ENCODE results near the gene RAB17.

Gene RAB17

GRCh38 chr2:237574894-237575868, 15.4 kb downstream of the RAB17 start:
- POLR2A ChIA-PET, result no interaction called here
- DNase-seq (ENCODE audit: extremely low spot score), result no peak
- TF ChIP-seq SUZ12 (IDR thresholded peaks at IDR 0.05) (no peak), SP1 (IDR thresholded peaks at IDR 0.05) (no peak), FOXA1 (IDR thresholded peaks at IDR 0.05) (no peak), HDGF (IDR thresholded peaks at IDR 0.05; ENCODE audit: borderline replicate concordance) (no peak), FOXM1 (IDR thresholded peaks at IDR 0.05; ENCODE audit: borderline replicate concordance) (no peak)
- CTCF ChIA-PET, result interaction anchor here (4.4 kb wide), 1 partner anchor 62 kb away, joined by 63 read pairs; no protein-coding TSS in a partner anchor

GRCh38 chr2:237574467-237574866, 16.1 kb downstream of the RAB17 start:
- ChIA-PET POLR2A (no interaction called here), CTCF (interaction anchor here (4.4 kb wide), 1 partner anchor 61 kb away, joined by 63 read pairs; no protein-coding TSS in a partner anchor)
- DNase-seq (ENCODE audit: extremely low spot score), result no peak
- no peak for TF ChIP-seq L3MBTL2 (conservative IDR thresholded peaks at IDR 0.05)
- TF ChIP-seq PKNOX1 (IDR thresholded peaks at IDR 0.05), result no peak
- TF ChIP-seq SP1 (IDR thresholded peaks at IDR 0.05), result no peak
- TF ChIP-seq NFRKB (IDR thresholded peaks at IDR 0.05), result no peak
- TF ChIP-seq LEF1 (IDR thresholded peaks at IDR 0.05; ENCODE audit: borderline replicate concordance), result no peak
- no peak for TF ChIP-seq CTBP1 (IDR thresholded peaks at IDR 0.05; ENCODE audit: borderline replicate concordance)
- no peak for TF ChIP-seq FOXM1 (IDR thresholded peaks at IDR 0.05; ENCODE audit: borderline replicate concordance)
- no peak for TF ChIP-seq SUZ12 (IDR thresholded peaks at IDR 0.05)
- no peak for TF ChIP-seq HDGF (IDR thresholded peaks at IDR 0.05; ENCODE audit: borderline replicate concordance)
- TF ChIP-seq FOXA1 (IDR thresholded peaks at IDR 0.05), result no peak
- TF ChIP-seq ARNT (IDR thresholded peaks at IDR 0.05), result no peak
- no peak for TF ChIP-seq ZNF384 (IDR thresholded peaks at IDR 0.05)

- no peak for TF ChIP-seq ZNF384 (IDR thresholded peaks at IDR 0.05)
- TF ChIP-seq BHLHE40 (IDR thresholded peaks at IDR 0.05; ENCODE audit: borderline replicate concordance), result no peak
- no peak for TF ChIP-seq ARNT (IDR thresholded peaks at IDR 0.05)
- TF ChIP-seq HDGF (IDR thresholded peaks at IDR 0.05; ENCODE audit: borderline replicate concordance), result no peak
- no peak for TF ChIP-seq SP1 (IDR thresholded peaks at IDR 0.05)
- no peak for TF ChIP-seq CTBP1 (IDR thresholded peaks at IDR 0.05; ENCODE audit: borderline replicate concordance)
- no peak for TF ChIP-seq FOXA1 (IDR thresholded peaks at IDR 0.05)
- no peak for TF ChIP-seq PKNOX1 (IDR thresholded peaks at IDR 0.05)
- TF ChIP-seq LEF1 (IDR thresholded peaks at IDR 0.05; ENCODE audit: borderline replicate concordance), result no peak
- TF ChIP-seq L3MBTL2 (conservative IDR thresholded peaks at IDR 0.05), result no peak
- no peak for TF ChIP-seq FOXK2 (IDR thresholded peaks at IDR 0.05)
- no peak for TF ChIP-seq TARDBP (IDR thresholded peaks at IDR 0.05)
- TF ChIP-seq SUZ12 (IDR thresholded peaks at IDR 0.05), result no peak
- no peak for TF ChIP-seq NFRKB (IDR thresholded peaks at IDR 0.05)
- TF ChIP-seq ELF4 (IDR thresholded peaks at IDR 0.05), result no peak
- TF ChIP-seq FOXM1 (IDR thresholded peaks at IDR 0.05; ENCODE audit: borderline replicate concordance), result no peak
- POLR2A ChIA-PET, result interaction anchor here (1.0 kb wide), 1 partner anchor 61 kb away, joined by 3 read pairs; no protein-coding TSS in a partner anchor
- DNase-seq (ENCODE audit: extremely low spot score), result no peak
- CTCF ChIA-PET, result interaction anchor here (4.4 kb wide), 1 partner anchor 61 kb away, joined by 63 read pairs; no protein-coding TSS in a partner anchor
Observed at GRCh38 chr2:237573721-237574415, 16.7 kb downstream of the RAB17 start.

GRCh38 chr2:237572742-237573101, 17.8 kb downstream of the RAB17 start:
- CTCF ChIA-PET, result interaction anchor here (1.0 to 4.4 kb wide), 6 partner anchors 9 to 418 kb away, joined by 3 to 63 read pairs (median 6); no protein-coding TSS in a partner anchor
- POLR2A ChIA-PET, result no interaction called here
- no peak for DNase-seq (ENCODE audit: extremely low spot score)
- TF ChIP-seq FOXA1 (IDR thresholded peaks at IDR 0.05) (no peak), PKNOX1 (IDR thresholded peaks at IDR 0.05) (no peak), ZNF384 (IDR thresholded peaks at IDR 0.05) (no peak), ELF4 (IDR thresholded peaks at IDR 0.05) (no peak), HDGF (IDR thresholded peaks at IDR 0.05; ENCODE audit: borderline replicate concordance) (no peak), CTBP1 (IDR thresholded peaks at IDR 0.05; ENCODE audit: borderline replicate concordance) (no peak), FOXK2 (IDR thresholded peaks at IDR 0.05) (no peak), LEF1 (IDR thresholded peaks at IDR 0.05; ENCODE audit: borderline replicate concordance) (no peak), L3MBTL2 (conservative IDR thresholded peaks at IDR 0.05) (no peak), NFRKB (IDR thresholded peaks at IDR 0.05) (no peak), ARNT (IDR thresholded peaks at IDR 0.05) (no peak), BHLHE40 (IDR thresholded peaks at IDR 0.05; ENCODE audit: borderline replicate concordance) (no peak)

GRCh38 chr2:237572021-237572741, 18.4 kb downstream of the RAB17 start:
- CTCF ChIA-PET, result interaction anchor here (0.5 to 4.4 kb wide), 21 partner anchors 9 to 1453 kb away, joined by 3 to 63 read pairs (median 3); partner anchors contain the start of gene COL6A3
- peak; percentile 94 for DNase-seq (ENCODE audit: extremely low spot score)
- POLR2A ChIA-PET, result interaction anchor here (0.7 to 1.1 kb wide), 2 partner anchors 59 to 97 kb away, joined by 3 read pairs; no protein-coding TSS in a partner anchor
- TF ChIP-seq FOXM1 (IDR thresholded peaks at IDR 0.05; ENCODE audit: borderline replicate concordance) (no peak), FOXA1 (IDR thresholded peaks at IDR 0.05) (no peak), ARNT (IDR thresholded peaks at IDR 0.05) (no peak), LEF1 (IDR thresholded peaks at IDR 0.05; ENCODE audit: borderline replicate concordance) (no peak), HDGF (IDR thresholded peaks at IDR 0.05; ENCODE audit: borderline replicate concordance) (no peak), BHLHE40 (IDR thresholded peaks at IDR 0.05; ENCODE audit: borderline replicate concordance) (no peak), NFRKB (IDR thresholded peaks at IDR 0.05) (no peak), FOXK2 (IDR thresholded peaks at IDR 0.05) (no peak), SP1 (IDR thresholded peaks at IDR 0.05) (no peak), PKNOX1 (IDR thresholded peaks at IDR 0.05) (no peak), ZNF384 (IDR thresholded peaks at IDR 0.05) (no peak), TARDBP (IDR thresholded peaks at IDR 0.05) (no peak), L3MBTL2 (conservative IDR thresholded peaks at IDR 0.05) (no peak; the same call in 1 of the 2 replicates)
